Measurements from ENCODE around the gene PTPRN2.

Gene PTPRN2

DNA sequence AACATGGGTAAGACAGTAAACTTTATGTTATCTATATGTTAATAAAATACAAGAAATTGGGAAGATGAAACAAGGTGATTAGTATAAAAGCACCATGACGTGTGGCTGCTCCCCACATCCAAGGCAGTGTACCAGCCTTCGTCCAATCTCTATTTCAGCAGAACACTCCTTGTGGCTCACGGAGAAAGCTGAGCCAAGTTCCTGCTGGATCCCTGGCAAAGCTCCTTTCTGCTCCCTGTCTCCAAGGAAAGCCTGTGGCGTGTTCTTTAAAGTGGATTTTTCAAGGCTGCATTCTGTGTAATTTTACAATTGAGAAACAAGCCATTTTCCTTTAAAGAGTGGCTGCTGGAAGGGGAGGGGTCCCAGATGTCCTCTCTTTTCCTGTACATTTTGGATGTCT is 467.3 kb downstream of the PTPRN2 start:
- no peak for DNase-seq

DNA sequence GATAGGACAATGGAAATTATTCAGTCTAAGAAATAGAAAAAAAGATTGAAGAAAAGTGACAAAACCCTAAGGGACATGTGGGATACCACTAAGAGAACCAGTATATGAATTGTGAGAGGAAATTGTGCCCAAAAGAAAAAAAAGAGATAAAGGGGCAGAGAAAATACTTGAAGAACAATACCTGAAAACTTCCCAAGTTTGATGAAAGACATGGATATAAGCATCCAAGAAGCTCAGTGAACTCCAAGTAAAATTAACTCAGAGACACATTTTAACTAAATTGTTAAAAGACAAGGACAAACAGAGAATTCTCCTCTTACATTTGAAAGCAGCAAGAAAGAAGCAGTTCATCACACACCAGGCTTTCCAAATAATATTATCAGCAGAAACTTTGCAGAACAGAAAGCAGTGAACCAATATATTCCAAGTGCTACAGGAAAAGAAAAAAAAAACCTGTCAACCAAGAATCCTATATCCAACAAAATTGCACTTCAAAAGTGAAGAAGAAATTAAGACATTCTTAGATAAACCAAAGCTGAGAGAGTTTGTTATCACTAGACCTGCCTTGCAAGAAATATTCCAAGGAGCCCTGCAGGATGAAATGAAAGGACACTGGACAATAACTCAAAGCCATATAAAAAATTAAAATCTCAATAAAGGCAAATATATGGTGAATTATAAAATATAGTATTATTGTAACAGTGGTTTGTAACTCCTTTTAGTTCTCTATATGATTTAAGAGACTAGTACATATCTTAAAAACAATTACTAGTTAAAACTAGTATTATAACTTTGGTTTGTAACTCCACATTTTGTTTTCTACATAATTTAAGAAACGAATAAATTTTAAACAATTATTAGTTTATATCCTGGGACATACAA is 470.0 kb downstream of the PTPRN2 start:
- no peak for DNase-seq

DNA sequence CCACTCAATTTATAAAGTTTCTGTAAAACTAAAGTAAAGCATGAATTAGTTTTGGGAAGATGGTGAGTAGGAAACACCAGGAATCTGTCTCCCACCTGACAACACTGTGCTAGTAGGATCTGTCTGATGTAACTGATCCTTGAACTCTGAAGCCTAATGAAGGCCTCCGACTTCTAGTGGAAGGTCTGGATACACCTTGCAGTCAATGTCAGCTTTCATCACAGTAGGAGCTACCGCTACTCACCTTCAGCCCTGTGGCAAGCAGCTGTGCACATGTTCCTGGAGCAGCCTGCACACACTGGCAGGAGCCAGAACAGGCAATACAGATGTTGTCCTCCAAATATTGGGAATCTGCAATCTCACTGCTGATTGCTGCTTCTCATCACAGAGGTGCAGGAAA is 471.4 kb downstream of the PTPRN2 start:
- no peak for DNase-seq

DNA sequence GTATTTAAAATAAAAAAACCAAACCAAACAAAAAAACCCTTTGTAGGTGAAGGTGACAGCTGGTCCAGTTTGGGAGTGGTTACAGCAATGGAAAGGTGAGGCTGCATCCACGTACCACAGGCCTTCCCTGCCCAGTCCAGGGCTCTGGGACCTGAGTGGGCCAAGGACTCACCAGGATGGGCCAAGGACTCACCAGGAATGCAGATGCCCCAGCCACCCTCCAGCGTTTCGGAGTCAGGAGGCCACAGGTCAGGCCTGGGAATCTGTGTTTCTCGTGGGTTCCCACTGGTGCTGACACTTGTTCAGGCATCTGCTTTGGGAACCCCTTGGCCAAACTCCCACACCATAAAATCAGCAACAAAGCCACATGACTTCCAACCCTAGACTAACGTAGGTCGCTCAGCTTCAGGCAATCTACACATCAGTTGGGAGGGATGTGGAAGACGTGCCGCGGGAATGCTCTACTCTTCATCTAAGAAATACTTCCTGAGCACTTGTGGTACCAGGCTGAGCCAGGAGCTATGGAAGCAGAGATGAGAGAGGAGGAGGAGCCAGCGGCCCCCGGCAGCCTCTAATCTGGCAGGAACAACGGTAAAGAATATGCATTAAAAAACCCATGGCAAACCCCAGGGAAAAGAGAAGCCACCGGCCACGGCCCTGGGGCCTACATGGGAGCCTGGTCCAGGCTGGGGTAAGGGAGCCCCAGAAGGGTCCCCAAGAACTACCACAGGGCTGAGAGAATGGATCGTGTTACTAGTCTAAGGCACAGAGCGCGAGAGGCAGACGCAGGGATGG is 473.4 kb downstream of the PTPRN2 start:
- no peak for DNase-seq

DNA sequence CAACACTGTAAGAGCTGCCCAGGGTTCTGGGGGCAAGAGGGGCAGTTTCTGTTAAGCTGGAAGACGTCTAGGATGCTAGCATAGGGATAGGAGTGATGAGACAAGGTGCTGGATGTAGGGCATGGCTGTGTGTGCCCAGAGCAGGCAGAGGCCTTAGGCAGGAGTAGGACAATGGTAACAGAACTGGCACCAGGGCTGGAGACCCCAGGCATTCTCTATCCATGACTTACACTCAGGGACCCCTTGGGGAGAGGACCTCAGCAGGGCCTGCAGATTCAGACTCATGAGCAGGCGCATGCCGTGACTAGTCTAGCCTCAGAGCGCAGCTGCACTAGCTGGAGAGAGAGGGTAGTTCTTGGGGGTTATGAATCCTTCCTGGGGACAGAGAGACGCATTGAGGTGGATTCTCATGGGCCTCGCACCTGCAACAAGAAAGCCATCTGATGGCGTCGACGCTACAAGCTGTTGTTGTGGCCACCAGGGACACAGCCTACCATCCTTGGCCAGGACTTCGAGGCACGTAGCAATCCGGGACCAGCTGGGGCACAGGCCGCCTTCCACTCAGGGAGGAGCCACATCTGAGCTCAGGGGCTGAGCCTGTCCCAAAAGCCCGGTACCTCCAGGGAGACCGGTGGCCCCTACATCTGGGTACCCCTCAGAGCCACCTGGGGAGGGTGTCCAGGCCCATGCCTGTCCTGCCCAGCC is 474.1 kb downstream of the PTPRN2 start:
- DNase-seq = no peak

DNA sequence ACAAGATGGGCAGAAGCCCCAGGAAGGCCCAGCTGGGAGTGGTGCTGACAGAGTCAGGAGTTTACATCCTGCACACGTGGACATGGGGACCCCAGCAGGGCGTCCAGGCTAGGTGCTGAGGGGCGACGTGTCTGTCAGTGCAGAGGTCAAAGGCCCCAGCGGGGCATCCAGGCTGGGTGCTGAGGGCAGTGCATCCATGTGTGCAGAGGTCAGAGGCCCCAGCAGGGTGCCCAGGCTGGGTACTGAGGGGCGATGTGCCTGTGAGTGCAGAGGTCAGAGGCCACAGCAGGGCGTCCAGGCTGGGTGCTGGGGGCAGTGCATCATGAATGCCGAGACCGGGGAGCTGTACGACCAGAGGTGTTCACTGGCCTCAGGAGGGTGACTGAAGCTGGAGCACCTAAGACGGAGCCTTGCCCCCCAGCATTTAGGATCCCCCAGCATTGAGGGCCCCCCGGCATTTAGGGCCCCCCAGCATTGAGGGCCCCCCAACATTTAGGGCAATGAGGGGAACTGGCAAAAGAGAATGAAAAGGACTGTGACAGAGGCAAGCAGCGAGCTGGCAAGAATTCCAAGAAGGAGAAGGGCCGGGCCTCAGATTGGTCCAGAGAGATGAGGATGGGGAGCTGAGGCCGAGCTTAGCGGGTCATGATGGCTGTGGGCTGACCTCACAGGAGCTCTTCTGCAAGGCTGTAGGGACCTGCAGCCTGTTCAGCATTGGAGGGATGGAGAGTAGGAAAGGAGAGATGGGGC is 474.9 kb downstream of the PTPRN2 start:
- no peak for DNase-seq

DNA sequence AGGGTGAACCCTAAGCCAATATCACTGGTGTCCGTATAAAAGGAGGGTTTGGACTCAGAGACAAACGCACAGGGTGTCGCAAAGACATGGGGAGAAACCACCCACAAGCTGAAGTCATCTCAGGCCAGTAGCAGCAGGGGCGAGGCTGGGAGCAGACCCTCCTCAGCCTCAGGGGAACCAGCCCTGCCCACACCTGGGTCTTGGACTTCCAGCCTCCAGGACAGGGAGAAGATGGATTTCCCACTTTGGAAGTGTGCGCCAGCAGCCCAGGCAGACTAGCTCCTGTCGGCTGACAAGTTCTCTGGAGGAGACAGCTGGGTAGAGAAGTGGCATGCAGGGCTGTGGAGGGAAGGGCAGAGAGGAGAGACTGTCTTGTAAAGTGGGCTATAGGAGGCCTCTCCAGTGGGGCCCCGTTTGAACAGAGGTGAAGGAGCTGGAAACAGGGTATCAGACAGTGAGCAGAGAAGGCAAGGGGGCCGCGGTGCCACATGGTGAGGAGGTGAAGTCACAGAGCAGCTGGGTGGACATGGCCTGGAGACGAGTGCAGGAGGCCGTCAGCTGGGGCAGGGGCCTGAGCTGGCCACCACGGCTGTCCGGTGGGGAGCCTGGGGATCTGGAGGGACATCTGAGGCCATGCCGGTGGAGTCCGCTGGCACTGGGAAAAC is 475.6 kb downstream of the PTPRN2 start:
- no peak for DNase-seq

DNA sequence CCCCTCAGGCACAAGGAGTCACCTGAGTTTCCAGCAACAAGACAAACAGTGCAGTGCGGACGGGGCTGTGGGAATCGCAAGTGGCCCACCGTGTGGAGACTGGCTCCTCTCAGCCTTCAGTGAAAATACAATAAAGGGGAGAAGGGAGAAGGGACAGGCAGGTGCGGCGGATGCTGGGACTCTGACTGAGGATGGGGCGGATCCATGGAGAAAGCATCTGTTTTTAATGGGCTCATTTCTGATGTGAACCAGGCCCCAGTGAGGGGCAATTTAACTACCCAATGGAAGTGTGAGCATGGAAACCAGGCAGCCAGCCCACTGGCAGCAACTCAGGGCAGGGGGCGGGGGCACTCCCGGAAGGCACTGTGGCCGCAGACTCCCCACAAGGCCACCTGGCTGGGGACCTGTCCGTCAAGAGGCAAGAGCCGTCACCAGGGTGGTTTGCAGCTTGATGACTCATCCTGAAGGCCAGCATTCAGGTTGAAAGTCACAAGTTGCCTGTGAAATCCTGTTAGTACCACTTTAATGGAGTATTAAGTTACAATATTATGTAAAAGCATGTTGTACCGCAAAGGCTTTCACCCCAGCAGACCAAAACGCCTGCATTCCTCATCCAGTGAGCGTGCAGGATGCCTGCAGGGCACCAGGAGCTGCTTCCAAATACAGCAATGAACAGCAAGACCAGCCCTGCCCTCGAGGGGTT is 476.4 kb downstream of the PTPRN2 start:
- no peak for DNase-seq

DNA sequence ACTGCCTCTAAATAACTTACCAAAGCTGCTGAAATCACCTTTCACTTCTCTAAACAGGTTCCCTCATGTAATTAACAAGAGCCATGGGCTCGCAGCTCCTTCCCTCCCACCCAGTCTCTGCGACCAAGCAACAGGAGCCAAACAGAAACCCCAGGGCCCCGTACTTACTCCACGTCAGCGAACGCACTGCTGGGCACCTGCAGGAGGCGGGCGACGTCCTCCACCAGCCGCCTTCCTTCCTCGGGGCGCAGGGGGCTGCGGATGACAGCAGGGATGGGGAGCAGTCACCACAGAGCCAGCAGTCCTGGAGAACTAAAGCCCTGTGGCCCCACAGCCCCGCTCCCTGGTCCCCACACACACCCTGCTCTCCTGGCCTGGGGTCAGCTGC is 477.0 kb downstream of the PTPRN2 start:
- DNase-seq = no peak

DNA sequence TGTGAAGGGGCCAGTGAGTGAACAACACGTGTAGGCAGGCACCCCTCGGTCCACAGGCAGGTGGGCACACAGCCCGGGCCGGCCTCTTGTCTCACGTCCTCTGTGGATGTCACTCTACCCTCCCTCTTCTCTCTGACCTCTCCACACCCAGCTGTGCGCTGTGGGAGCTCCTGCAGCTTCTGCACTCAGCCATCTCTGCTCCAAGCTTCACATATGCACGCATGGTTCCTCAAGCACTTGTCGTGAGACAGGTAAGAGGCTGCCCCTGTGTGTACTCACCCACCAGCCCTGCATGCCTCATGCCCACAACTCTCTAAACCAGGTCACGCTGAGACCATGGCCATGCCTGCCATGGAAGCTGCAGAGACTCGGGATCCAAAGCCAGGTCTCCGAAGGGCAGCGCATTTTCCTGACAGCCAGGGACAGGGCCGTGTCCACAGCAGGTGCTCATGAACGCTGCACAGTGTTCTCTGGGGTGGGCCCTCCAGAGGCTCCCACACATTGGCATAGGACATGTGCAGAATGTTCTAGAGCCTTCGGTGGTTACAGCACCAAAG is 477.5 kb downstream of the PTPRN2 start:
- DNase-seq = no peak

DNA sequence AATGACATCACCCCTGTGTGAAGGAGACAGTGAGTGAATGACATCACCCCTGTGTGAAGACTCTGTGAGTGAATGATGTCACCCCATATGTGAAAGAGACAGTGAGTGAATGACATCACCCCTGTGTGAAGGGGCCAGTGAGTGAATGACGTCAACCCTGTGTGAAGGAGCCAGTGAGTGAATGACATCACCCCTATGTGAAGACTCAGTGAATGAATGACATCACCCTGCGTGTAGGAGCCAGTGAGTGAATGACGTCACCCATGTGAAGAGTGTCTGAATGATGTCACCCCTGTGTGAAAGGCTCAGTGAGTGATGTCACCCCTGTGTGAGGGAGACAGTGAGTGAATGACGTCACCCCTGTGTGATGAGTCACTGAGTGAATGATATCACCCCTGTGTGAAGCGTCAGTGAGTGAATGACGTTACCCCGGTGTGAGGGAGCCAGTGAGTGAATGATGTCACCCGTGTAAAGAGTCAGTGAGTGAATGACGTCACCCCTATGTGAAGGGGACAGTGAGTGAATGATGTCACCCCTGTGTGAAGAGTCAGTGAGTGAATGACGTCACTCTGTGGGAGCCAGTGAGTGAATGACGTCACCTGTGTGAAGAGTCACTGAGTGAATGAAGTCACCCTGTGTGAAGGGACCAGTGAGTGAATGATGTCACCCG is 478.1 kb downstream of the PTPRN2 start:
- no peak for DNase-seq

DNA sequence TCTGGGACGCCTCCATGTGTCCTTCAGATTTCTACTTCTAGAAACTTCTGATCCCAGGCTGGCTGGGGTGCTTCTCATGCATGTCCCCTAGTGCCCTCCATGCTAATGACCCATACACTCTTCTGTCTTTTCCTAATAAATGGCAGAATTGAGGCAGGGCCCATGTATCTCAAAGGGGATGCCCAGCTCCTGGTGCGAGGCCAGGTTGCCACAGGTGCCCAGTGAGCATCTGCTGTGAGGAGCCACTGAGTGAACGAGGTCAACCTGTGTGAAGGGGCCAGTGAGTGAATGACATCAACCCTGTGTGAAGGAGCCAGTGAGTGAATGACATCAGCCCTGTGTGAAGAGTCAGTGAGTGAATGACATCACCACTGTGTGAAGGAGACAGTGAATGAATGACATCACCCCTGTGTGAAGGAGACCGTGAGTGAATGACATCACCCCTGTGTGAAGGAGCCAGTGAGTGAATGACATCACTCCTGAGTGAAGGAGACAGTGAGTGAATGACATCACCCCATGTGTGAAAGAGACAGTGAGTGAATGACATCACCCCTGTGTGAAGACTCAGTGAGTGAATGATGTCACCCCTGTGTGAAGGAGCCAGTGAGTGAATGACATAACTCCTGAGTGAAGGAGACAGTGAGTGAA is 478.9 kb downstream of the PTPRN2 start:
- DNase-seq = no peak

DNA sequence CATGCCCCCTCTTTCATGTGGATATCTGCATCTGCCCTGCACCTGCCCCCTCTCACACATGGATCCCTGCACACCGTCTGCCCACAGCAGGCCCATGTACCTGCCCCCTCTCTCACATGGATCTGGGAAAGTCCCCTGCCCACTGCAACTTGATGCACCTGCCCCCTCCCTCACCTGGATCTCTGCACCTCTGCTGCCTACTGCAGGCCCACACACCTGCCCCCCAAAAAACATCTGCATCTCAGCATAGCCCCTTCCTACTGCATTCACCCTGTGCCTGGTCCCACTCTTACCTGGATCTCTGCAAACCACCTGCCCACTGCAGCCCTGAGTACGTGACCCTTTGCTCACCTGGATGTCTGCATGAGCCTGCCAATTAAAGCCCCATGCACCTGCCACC is 479.8 kb downstream of the PTPRN2 start:
- no peak for DNase-seq

DNA sequence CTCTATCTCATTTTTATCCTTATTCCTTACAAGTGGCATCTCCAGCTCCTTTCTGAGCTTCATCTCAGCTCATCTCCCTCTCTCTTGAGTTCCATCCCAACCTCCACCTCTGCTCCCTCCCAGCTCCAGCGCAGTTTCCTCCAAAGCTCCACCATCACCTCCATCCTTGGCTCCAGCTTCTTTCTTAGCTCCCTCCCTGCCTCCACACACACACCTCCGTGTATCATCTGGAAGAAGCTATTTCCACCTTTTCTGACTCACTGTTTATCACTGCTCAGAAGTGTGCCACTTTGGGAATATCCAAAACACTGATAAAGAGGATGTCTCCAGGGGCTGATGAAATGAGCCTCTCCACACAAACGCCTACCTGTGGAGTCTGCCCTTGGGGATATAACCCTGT is 481.4 kb downstream of the PTPRN2 start:
- DNase-seq = no peak

DNA sequence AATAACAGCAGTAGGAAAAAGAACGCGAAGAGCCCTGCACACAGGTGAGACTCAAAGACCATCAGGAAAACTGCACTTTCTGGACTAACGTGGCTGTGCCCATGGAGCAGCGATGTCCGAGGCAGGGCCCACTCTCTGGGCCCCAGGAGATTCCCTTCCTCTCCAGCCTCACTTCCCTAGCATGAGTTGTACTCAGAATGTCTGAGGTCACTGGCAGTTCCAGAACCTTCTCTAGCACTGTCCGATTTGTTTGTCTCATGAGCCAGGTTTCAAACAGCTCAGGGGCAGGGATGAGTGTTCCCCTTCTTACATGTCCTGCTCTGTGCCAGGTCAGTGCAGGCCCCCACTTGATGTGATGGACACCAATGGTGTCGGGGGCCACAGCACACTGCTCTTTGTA is 484.2 kb downstream of the PTPRN2 start:
- DNase-seq = no peak

DNA sequence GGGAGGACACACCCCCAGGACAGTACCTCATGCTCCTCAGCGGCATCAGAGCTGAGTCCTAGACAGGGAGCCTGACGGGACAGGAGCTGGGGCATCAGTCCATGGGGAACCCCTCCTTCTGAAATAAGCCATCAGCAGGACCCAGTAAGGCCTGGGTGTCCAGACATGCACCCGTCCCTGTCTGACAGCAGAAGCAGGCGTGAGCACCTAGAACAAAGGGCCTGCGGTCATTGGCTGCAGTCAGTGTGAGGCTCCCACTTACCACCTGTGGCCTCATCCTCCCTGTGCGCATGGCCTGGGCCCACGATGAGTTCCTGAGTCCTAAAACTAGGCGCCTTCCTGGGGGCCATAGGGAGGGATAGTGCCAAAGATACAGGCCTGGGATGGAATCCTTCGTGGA is 484.7 kb downstream of the PTPRN2 start:
- DNase-seq = no peak

DNA sequence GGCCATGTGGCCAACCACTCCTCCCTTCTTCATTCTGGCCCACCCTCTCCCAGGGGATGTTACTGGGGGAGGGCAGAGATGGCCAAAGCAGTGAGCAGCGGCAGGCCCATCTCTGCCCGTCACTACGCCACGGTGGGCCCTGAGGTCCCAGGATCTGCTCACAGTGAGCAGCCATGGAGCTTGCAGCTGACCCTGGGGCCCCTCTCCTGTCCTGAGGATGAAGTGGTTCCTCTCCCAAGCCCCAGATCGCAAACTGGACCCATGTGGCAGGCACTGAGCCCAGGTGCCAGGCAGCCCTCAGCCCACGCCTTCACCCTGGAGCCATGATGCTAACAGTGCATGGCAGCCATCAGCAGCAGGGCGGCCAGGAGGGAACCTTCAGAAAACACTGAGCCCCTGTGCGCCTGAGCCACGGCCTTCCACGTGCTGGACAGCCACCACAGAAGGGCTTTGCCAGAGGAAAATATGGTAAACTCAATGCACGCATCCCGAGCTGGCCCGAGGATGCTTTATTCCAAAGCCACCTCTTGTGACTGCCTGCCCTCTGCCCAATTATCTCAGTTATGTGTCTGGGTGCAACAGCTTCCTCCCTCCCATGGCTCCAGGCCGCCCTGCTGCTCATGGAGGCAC is 485.7 kb downstream of the PTPRN2 start:
- DNase-seq = no peak

DNA sequence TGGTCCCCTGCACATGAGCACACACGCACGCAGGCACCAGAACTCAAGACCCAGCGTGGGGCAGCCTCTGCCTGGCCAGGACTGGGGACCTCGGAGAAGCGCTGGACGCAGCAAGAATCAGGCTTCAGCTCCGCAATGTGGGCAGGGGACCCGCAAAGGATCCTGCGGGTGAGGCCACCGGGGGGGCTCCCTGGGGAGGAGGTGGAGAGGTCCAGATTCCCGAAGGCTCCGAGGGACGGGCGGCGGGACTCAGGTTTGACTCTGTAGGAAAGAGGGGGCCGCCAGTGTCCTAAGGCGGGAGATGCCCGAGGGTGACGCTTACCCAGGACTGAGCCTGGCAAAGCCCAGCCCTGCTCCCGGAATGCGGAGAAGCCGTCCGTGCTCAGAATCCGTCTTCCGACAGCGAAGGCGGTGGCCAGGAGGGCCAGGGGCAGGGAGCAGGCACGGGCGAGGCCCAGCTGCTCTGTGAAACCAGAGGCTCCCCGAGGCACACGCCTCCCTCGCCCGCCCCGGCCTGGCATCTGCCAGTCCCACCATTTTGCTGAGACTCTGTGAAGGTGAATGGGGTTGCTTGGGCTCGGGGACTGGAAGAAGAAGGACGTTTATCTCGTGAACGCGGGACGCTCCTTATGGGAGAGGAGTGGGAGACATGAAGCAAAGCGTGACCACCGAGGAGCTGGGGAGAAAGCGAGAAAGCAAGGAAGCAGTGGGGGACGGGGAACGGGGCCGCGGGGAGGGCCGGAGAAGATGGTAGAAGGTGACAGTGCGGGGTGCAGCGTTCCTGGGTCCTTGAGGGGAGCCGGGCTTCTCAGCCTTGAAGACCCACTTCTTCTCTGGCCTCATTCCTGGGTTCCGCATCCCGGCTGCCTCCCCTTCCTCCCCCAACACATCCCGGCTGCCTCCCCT is 489.2 kb downstream of the PTPRN2 start:
- DNase-seq = no peak
